Upper lobe of right lung (tissue), 1 donor: ENCODE results near the gene BTBD7. TPM values are rescaled to one million over a fixed set of nuclear protein-coding genes. Genes with fewer than 3 reads are reported as not detected.

Source experiments
- ATAC-seq: fragments of 200-7000 bp; cut with Tn5 transposase; one replicate; pipeline ENCODE4 v1.9.1; 2020; ENCODE audit warnings: mild to moderate bottlenecking, moderate library complexity
- DNase-seq: peaks from one replicate; pipeline ENCODE4 v3.0.0-alpha.2; 2020
- H3K27ac ChIP-seq: fragments of 200-600 bp; one replicate; pipeline ENCODE4 v1.8.0; 2022
- H3K27me3 ChIP-seq: fragments of 200-600 bp; one replicate; pipeline ENCODE4 v1.8.0; 2022; ENCODE audit warnings: mild to moderate bottlenecking
- H3K36me3 ChIP-seq: fragments of 200-600 bp; one replicate; pipeline ENCODE4 v1.8.0; 2022
- H3K4me1 ChIP-seq: fragments of 200-600 bp; one replicate; pipeline ENCODE4 v1.8.0; 2022
- H3K4me3 ChIP-seq: fragments of 200-600 bp; one replicate; pipeline ENCODE4 v1.8.0; 2022; ENCODE audit warnings: mild to moderate bottlenecking
- H3K9me3 ChIP-seq: fragments of 200-600 bp; one replicate; pipeline ENCODE4 v1.8.0; 2022
- CTCF ChIP-seq: fragments of 200-600 bp; IDR thresholded peaks from one replicate; pipeline ENCODE4 v1.8.0; 2022; ENCODE audit warnings: antibody characterized with exemption
- intact Hi-C: fragments of 100-400 bp; cut with DNase I; formaldehyde crosslinking; loops from one replicate; pipeline ENCODE4 v1.11.0; 2022
- long read RNA-seq: library from polyadenylated mRNA; unstranded; transcript quantifications from one replicate; pipeline ENCODE4 v2.0.0, GENCODE V29; 2021
- total RNA-seq: library from RNA; stranded (reverse); fragmentation: NEBNext Ultra II Directional; extraction: Animal tissue kit (Norgen Biotek cat#: 25700); gene quantifications from one replicate; pipeline ENCODE4 v1.2.1, GENCODE V29; 2021
- donor health status: DM: no; HTN: yes; CAD: no; lungs with severe emphysema.

The BTBD7 gene
- 38.2 TPM for total RNA-seq
- long read RNA-seq, full-length matches to known transcripts: 8 of 34 reads
- long read RNA-seq, partial matches to known transcripts: 13 of 34 reads
- long read RNA-seq, other reads (novel, unspliced or antisense): 13 of 34 reads

- Histone ChIP-seq H3K4me1 (peaks cover 36% of the 10 kb centered on the region), H3K9me3 (no peaks in the 10 kb centered on the region), H3K4me3 (peak within 1 kb of the TSS; percentile 75), H3K36me3 (no peaks in the 10 kb centered on the region), H3K27me3 (no peaks in the 10 kb centered on the region), H3K27ac (peak within 1 kb of the TSS; percentile 95)
- ATAC-seq: peak; percentile 97
- intact Hi-C loops: no loop called here
- peak; percentile 98 for DNase-seq
- TF ChIP-seq CTCF: no peak
Measured at GRCh38 chr14:93332853-93333630, at the start of gene BTBD7. Gene BTBD7 (minus strand): TSS chr14:93333036. CDS start chr14:93296051, 36,985 bp downstream.

GRCh38 chr14:93381644-93382043 is 48.8 kb upstream of the BTBD7 start:
- H3K4me3 ChIP-seq: no peak overlapping the region
- H3K27me3 ChIP-seq: no peaks in the 10 kb centered on the region
- ATAC-seq: no peak
- no peaks in the 10 kb centered on the region for H3K9me3 ChIP-seq
- no peak for DNase-seq
- intact Hi-C loops: no loop called here
- no peaks in the 10 kb centered on the region for H3K36me3 ChIP-seq
- H3K4me1 ChIP-seq: no peaks in the 10 kb centered on the region
- no peak for TF ChIP-seq CTCF
- H3K27ac ChIP-seq: no peak overlapping the region

- no peaks in the 10 kb centered on the region for H3K4me1 ChIP-seq
- no peak overlapping the region for H3K4me3 ChIP-seq
- H3K9me3 ChIP-seq: no peaks in the 10 kb centered on the region
- no peaks in the 10 kb centered on the region for H3K36me3 ChIP-seq
- H3K27ac ChIP-seq: no peak overlapping the region
- no peak for TF ChIP-seq CTCF
- DNase-seq: no peak
- no peaks in the 10 kb centered on the region for H3K27me3 ChIP-seq
- ATAC-seq: peak; percentile 41
- intact Hi-C loops: no loop called here
Measured at GRCh38 chr14:93379831-93380230, 47.0 kb upstream of the BTBD7 start.

- no peaks in the 10 kb centered on the region for H3K27me3 ChIP-seq
- H3K27ac ChIP-seq: no peak overlapping the region
- intact Hi-C loops: no loop called here
- peak; percentile 42 for ATAC-seq
- no peaks in the 10 kb centered on the region for H3K36me3 ChIP-seq
- H3K4me3 ChIP-seq: no peak overlapping the region
- H3K9me3 ChIP-seq: no peaks in the 10 kb centered on the region
- DNase-seq: no peak
- H3K4me1 ChIP-seq: no peaks in the 10 kb centered on the region
- TF ChIP-seq CTCF: no peak
Measured at GRCh38 chr14:93375673-93376156, 42.9 kb upstream of the BTBD7 start.

GRCh38 chr14:93369713-93370266 is 37.0 kb upstream of the BTBD7 start:
- Histone ChIP-seq H3K4me1 (no peaks in the 10 kb centered on the region), H3K27me3 (no peaks in the 10 kb centered on the region), H3K36me3 (no peaks in the 10 kb centered on the region), H3K4me3 (no peak overlapping the region), H3K27ac (no peak overlapping the region), H3K9me3 (no peaks in the 10 kb centered on the region)
- DNase-seq: no peak
- no peak for TF ChIP-seq CTCF
- intact Hi-C loops: no loop called here
- ATAC-seq: peak; percentile 91
